ENCODE data around the gene SEH1L. TPM values are rescaled to one million over a fixed set of nuclear protein-coding genes. Genes with fewer than 3 reads are reported as not detected.

SEH1L gene
- total and polyA plus RNA-seq, 10 of the 15 experiments (the other 5 are each of a cell fraction or from before 2014, with no cell fraction given): 27.5 to 109 (median 52.8) TPM

DNA sequence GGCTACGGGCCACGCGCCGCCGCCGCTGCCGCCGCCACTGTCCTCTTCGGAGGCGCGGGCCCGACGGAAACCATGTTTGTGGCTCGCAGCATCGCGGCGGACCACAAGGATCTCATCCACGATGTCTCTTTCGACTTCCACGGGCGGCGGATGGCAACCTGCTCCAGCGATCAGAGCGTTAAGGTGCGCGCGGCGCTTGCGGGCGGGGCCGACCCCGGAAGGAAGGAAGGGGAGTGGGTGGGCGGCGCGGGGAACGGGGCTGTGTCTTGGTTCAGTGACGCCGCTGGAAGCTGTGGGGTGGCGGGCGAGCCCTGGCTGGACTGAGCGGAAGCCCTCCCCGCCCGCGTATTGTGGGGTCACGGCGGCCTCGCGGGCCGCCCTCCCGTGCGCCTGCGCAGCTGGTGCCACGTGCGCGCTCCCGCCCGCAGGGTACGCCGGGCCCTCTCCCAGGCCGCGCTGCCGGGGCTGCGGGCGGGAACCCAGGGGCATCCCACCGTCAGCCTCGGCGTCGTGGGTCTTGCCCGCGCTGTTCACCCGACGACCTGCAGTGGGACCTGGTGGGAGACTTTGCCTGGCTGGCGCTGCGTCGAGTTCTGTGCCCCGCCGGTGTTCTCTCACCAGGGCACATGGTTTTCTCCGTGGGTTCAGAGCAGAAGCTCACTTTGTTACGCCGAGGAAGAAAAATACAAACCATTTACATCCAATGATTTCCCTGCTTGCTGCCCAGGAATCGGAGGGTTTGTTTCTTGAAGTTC is 416 bp downstream of the SEH1L start (continued):
- TF ChIP-seq, protein P1, sequence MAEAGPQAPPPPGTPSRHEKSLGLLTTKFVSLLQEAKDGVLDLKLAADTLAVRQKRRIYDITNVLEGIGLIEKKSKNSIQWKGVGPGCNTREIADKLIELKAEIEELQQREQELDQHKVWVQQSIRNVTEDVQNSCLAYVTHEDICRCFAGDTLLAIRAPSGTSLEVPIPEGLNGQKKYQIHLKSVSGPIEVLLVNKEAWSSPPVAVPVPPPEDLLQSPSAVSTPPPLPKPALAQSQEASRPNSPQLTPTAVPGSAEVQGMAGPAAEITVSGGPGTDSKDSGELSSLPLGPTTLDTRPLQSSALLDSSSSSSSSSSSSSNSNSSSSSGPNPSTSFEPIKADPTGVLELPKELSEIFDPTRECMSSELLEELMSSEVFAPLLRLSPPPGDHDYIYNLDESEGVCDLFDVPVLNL (IDR thresholded peaks at IDR 0.05; ENCODE audit: low read depth, low read length): no peak

DNA sequence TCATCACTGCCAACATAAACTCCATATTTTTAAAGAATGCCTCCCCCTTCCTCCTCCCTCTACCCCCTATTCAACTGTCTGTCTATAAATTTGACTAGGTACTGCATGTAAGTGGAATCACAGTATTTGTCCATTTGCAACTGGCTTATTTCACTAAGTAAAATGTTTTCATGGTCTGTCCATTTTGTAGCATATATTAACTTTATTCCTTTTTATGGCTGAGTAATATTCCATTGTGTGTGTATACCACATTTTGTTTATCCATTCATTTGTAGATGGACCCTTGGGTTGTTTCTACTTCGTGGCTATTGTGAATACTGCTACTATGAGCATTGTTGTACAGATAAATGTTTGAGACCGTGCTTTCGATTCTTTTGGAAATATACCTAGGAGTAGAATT is 10.7 kb downstream of the SEH1L start:
- ChIA-PET POLR2A (no interaction called here), SMC1A (ENCODE audit: uncharacterized antibody, unreplicated experiment) (no interaction called here), CTCF (no interaction called here), RAD21 (ENCODE audit: unreplicated experiment) (no interaction called here)
- DNase-seq (ENCODE audit: low read depth, low spot score) (no peak), FAIRE-seq (no peak), ATAC-seq (no peak)
- BruUV-seq (replicated peaks): no TSS peak
- Histone ChIP-seq H4K20me1 (ENCODE audit: control insufficient read depth, insufficient read depth) (no peaks in the 10 kb centered on the region), H3K9ac (ENCODE audit: control insufficient read depth, insufficient read depth, low read length) (no peak overlapping the region), H3K9me3 (replicated peaks; ENCODE audit: control insufficient read depth, insufficient read depth, low read length) (no peaks in the 10 kb centered on the region), H3K4me1 (ENCODE audit: control insufficient read depth, insufficient read depth, low read length) (no peaks in the 10 kb centered on the region), H3K36me3 (ENCODE audit: control insufficient read depth in 2 of 2, insufficient read depth in 2 of 2, low read length in 1 of 2) (peaks cover 1 to 10% of the 10 kb centered on the region in 2 experiments; a peak in 3 of 4 replicates), H3K27me3 (replicated peaks in 1 of 2; ENCODE audit: control insufficient read depth in 2 of 2, insufficient read depth in 2 of 2, low read length in 1 of 2) (no peaks in the 10 kb centered on the region), H3K79me2 (ENCODE audit: control insufficient read depth, insufficient read depth, low read length) (no peaks in the 10 kb centered on the region; the same call in 1 of the 2 replicates), H2AFZ (ENCODE audit: control insufficient read depth, low read depth, low read length) (no peak overlapping the region), H3K4me2 (ENCODE audit: control insufficient read depth, insufficient read depth) (no peak overlapping the region), H3K4me3 (no peak overlapping the region), H3K27ac (ENCODE audit: control insufficient read depth, insufficient read depth) (no peak overlapping the region)
- no peak for TF ChIP-seq STAT3 (IDR thresholded peaks at IDR 0.05; ENCODE audit: low read depth, low read length)
- WGBS (ENCODE audit: insufficient coverage, insufficient replicate concordance, low lambda C conversion rate, missing lambda C conversion rate): 97% methylated on average over 3 of the region's 3 CpGs
- in situ Hi-C loops (cut with MboI): no loop called here
- intact Hi-C loops (cut with micrococcal nuclease; ENCODE audit: unreplicated experiment): no loop called here

DNA sequence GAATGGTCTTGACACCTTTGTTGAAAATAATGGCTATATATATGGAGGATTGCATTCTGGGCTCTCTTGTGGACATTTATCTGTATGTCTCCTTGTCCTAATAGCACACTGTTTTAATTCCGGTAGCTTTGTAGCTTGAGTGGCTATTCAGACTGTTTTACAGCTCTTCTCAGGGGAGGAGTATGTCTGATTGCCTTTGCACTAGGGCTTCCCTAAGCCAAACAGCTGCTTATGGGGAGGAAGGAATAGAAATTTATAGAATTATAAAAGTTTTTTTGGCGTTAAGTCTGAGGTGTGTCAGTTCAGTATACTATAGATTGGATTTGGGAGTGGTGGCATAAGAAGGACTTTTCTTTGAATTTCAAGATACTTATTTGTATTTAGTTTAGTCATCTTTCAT is 12.6 kb downstream of the SEH1L start:
- intact Hi-C loops (cut with micrococcal nuclease; ENCODE audit: unreplicated experiment): no loop called here
- SMC1A ChIA-PET (ENCODE audit: uncharacterized antibody, unreplicated experiment): no interaction called here
- TF ChIP-seq POLR2AphosphoS5 (IDR thresholded peaks at IDR 0.05; ENCODE audit: low read length) (no peak), CREB1 (IDR thresholded peaks at IDR 0.05; ENCODE audit: low read depth) (no peak), POU2F2 (IDR thresholded peaks at IDR 0.05; ENCODE audit: borderline replicate concordance, low read depth, low read length) (no peak), FOXK2 (IDR thresholded peaks at IDR 0.05) (no peak), MTA3 (IDR thresholded peaks at IDR 0.05; ENCODE audit: borderline replicate concordance, low read length) (no peak)
- TF ChIP-seq, protein P2, sequence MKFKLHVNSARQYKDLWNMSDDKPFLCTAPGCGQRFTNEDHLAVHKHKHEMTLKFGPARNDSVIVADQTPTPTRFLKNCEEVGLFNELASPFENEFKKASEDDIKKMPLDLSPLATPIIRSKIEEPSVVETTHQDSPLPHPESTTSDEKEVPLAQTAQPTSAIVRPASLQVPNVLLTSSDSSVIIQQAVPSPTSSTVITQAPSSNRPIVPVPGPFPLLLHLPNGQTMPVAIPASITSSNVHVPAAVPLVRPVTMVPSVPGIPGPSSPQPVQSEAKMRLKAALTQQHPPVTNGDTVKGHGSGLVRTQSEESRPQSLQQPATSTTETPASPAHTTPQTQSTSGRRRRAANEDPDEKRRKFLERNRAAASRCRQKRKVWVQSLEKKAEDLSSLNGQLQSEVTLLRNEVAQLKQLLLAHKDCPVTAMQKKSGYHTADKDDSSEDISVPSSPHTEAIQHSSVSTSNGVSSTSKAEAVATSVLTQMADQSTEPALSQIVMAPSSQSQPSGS (IDR thresholded peaks at IDR 0.05; ENCODE audit: low read length): no peak
- TF ChIP-seq, protein P3, sequence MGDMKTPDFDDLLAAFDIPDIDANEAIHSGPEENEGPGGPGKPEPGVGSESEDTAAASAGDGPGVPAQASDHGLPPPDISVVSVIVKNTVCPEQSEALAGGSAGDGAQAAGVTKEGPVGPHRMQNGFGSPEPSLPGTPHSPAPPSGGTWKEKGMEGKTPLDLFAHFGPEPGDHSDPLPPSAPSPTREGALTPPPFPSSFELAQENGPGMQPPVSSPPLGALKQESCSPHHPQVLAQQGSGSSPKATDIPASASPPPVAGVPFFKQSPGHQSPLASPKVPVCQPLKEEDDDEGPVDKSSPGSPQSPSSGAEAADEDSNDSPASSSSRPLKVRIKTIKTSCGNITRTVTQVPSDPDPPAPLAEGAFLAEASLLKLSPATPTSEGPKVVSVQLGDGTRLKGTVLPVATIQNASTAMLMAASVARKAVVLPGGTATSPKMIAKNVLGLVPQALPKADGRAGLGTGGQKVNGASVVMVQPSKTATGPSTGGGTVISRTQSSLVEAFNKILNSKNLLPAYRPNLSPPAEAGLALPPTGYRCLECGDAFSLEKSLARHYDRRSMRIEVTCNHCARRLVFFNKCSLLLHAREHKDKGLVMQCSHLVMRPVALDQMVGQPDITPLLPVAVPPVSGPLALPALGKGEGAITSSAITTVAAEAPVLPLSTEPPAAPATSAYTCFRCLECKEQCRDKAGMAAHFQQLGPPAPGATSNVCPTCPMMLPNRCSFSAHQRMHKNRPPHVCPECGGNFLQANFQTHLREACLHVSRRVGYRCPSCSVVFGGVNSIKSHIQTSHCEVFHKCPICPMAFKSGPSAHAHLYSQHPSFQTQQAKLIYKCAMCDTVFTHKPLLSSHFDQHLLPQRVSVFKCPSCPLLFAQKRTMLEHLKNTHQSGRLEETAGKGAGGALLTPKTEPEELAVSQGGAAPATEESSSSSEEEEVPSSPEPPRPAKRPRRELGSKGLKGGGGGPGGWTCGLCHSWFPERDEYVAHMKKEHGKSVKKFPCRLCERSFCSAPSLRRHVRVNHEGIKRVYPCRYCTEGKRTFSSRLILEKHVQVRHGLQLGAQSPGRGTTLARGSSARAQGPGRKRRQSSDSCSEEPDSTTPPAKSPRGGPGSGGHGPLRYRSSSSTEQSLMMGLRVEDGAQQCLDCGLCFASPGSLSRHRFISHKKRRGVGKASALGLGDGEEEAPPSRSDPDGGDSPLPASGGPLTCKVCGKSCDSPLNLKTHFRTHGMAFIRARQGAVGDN (IDR thresholded peaks at IDR 0.05): no peak

More for the DNA sequence above, 12.6 kb downstream of the SEH1L start:
- ChIA-PET RAD21 (ENCODE audit: unreplicated experiment) (no interaction called here), CTCF (no interaction called here), POLR2A (no interaction called here)
- in situ Hi-C loops (cut with MboI): no loop called here
- H2AFZ ChIP-seq (ENCODE audit: control insufficient read depth, low read depth, low read length): no peak overlapping the region
- FAIRE-seq (no peak), DNase-seq (ENCODE audit: low read depth, low spot score) (no peak), ATAC-seq (no peak)
- no peak overlapping the region for H3K4me2 ChIP-seq (ENCODE audit: control insufficient read depth, insufficient read depth)
- 98% methylated on average over 2 of the region's 2 CpGs for WGBS (ENCODE audit: insufficient coverage, insufficient replicate concordance, low lambda C conversion rate, missing lambda C conversion rate)
- H3K79me2 ChIP-seq (ENCODE audit: control insufficient read depth, insufficient read depth, low read length): no peaks in the 10 kb centered on the region; the same call in 1 of the 2 replicates
- peaks cover 1 to 10% of the 10 kb centered on the region in 2 experiments; a peak in 3 of 4 replicates for H3K36me3 ChIP-seq (ENCODE audit: control insufficient read depth in 2 of 2, insufficient read depth in 2 of 2, low read length in 1 of 2)
- no TSS peak for BruUV-seq (replicated peaks)
- H3K9me3 ChIP-seq (replicated peaks; ENCODE audit: control insufficient read depth, insufficient read depth, low read length): no peaks in the 10 kb centered on the region
- H4K20me1 ChIP-seq (ENCODE audit: control insufficient read depth, insufficient read depth): no peaks in the 10 kb centered on the region
- H3K4me1 ChIP-seq (ENCODE audit: control insufficient read depth, insufficient read depth, low read length): no peaks in the 10 kb centered on the region
- no peak overlapping the region for H3K27ac ChIP-seq (ENCODE audit: control insufficient read depth, insufficient read depth)
- H3K9ac ChIP-seq (ENCODE audit: control insufficient read depth, insufficient read depth, low read length): no peak overlapping the region
- no peaks in the 10 kb centered on the region for H3K27me3 ChIP-seq (replicated peaks in 1 of 2; ENCODE audit: control insufficient read depth in 2 of 2, insufficient read depth in 2 of 2, low read length in 1 of 2)
- no peak overlapping the region for H3K4me3 ChIP-seq
